Measurements from ENCODE around the gene AGGF1.
"Not testable (repeated sequence)": the region's sequence is repeated elsewhere in the genome, so short reads cannot be mapped to it uniquely, and the experiment has no call there.

Gene AGGF1

GRCh38 chr5:77030097-77031071, at the start of gene AGGF1:
Gene AGGF1 (plus strand): TSS chr5:77030404. CDS start chr5:77030767, 363 bp downstream.
- in situ Hi-C loops (cut with MboI; ENCODE audit: low sequenced_read_pairs): no loop called here

GRCh38 chr5:76980518-76981144, 49.6 kb upstream of the AGGF1 start:
- in situ Hi-C loops (cut with MboI; ENCODE audit: low sequenced_read_pairs): no loop called here

- in situ Hi-C loops (cut with MboI; ENCODE audit: low sequenced_read_pairs): no loop called here
Observed at GRCh38 chr5:76982450-76982849, 47.8 kb upstream of the AGGF1 start.

GRCh38 chr5:76983468-76983867, 46.7 kb upstream of the AGGF1 start:
- in situ Hi-C loops (cut with MboI; ENCODE audit: low sequenced_read_pairs): no loop called here

- in situ Hi-C loops (cut with MboI; ENCODE audit: low sequenced_read_pairs): no loop called here
Observed at GRCh38 chr5:76986825-76987526, 43.2 kb upstream of the AGGF1 start.

- in situ Hi-C loops (cut with MboI; ENCODE audit: low sequenced_read_pairs): no loop called here
Observed at GRCh38 chr5:76990899-76991459, 39.2 kb upstream of the AGGF1 start.

GRCh38 chr5:76993436-76993835, 36.8 kb upstream of the AGGF1 start:
- in situ Hi-C loops (cut with MboI; ENCODE audit: low sequenced_read_pairs): not testable (repeated sequence)

GRCh38 chr5:76994337-76994736, 35.9 kb upstream of the AGGF1 start:
- in situ Hi-C loops (cut with MboI; ENCODE audit: low sequenced_read_pairs): no loop called here

GRCh38 chr5:76998251-76998650, 32.0 kb upstream of the AGGF1 start:
- in situ Hi-C loops (cut with MboI; ENCODE audit: low sequenced_read_pairs): not testable (repeated sequence)

- in situ Hi-C loops (cut with MboI; ENCODE audit: low sequenced_read_pairs): no loop called here
Observed at GRCh38 chr5:76999451-76999850, 30.8 kb upstream of the AGGF1 start.

GRCh38 chr5:77003246-77003645, 27.0 kb upstream of the AGGF1 start:
- in situ Hi-C loops (cut with MboI; ENCODE audit: low sequenced_read_pairs): no loop called here

GRCh38 chr5:77006124-77006523, 24.1 kb upstream of the AGGF1 start:
- in situ Hi-C loops (cut with MboI; ENCODE audit: low sequenced_read_pairs): no loop called here

- in situ Hi-C loops (cut with MboI; ENCODE audit: low sequenced_read_pairs): no loop called here
Observed at GRCh38 chr5:77008413-77008812, 21.8 kb upstream of the AGGF1 start.

- in situ Hi-C loops (cut with MboI; ENCODE audit: low sequenced_read_pairs): no loop called here
Observed at GRCh38 chr5:77010243-77010642, 20.0 kb upstream of the AGGF1 start.

GRCh38 chr5:77011498-77011897, 18.7 kb upstream of the AGGF1 start:
- in situ Hi-C loops (cut with MboI; ENCODE audit: low sequenced_read_pairs): no loop called here

- in situ Hi-C loops (cut with MboI; ENCODE audit: low sequenced_read_pairs): no loop called here
Observed at GRCh38 chr5:77012601-77013000, 17.6 kb upstream of the AGGF1 start.

GRCh38 chr5:77015938-77016569, 14.2 kb upstream of the AGGF1 start:
- in situ Hi-C loops (cut with MboI; ENCODE audit: low sequenced_read_pairs): no loop called here

- in situ Hi-C loops (cut with MboI; ENCODE audit: low sequenced_read_pairs): no loop called here
Observed at GRCh38 chr5:77016962-77017361, 13.2 kb upstream of the AGGF1 start.

GRCh38 chr5:77017668-77018067, 12.5 kb upstream of the AGGF1 start:
- in situ Hi-C loops (cut with MboI; ENCODE audit: low sequenced_read_pairs): no loop called here

GRCh38 chr5:77022511-77023417, 7.4 kb upstream of the AGGF1 start:
- in situ Hi-C loops (cut with MboI; ENCODE audit: low sequenced_read_pairs): no loop called here

Data from HL-60/S4 treated with phorbol 12-myristate 13-acetate at 8.2 ng/mL for 4 days and 3 days (cell line).